M059J (cell line): ENCODE data around the gene ANXA5. TPM values are rescaled to one million over a fixed set of nuclear protein-coding genes. Genes with fewer than 3 reads are reported as not detected.

ENCODE experiments used
- DNase-seq: peaks from one replicate; pipeline ENCODE4 v3.0.0-alpha.2; 2012; ENCODE audit warnings: low read depth
- total RNA-seq: library from RNA; depleted of rRNA; stranded (reverse); fragments of >200 nt; shearing (Covaris generic); gene quantifications from 2 replicates; pipeline ENCODE4 v1.2.3, GENCODE V29; 2014; rRNA removed

ANXA5 gene
- total RNA-seq, 1 experiment from 2014 or later = 471 TPM

DNA sequence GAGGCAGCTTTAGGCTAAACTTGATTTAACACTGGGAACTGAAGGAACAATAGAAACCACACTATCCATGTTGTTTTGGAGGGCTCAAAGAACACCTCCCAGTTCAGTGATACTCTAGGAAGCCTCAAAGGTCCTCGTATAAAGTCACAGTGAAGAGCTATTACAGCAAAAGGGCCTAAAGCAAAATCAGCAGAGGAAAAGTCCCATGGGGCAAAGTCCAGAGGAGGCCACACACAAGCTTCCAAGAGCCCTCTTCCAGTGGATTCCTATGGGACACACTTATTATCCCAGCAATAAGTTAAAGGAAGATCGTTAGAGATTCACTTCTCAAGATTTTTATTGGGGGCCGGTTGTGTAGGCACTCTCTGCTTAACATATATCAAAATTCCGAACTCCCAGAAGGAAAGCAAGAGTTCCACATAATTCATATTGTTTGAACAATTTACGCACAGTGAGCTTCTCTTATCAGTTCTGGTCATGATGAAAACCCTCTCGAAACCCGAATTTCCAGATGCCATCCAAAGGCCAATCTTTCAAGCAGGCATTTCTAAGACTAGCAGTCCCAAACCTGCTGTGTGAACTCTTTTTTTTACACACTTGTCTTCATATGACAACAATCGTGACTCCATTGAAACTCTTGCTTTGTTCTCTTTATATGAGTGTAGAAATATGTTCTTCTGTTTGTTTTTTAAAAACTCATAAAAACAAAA, 53.7 kb downstream of the ANXA5 start:
- DNase-seq = no peak

GRCh38 chr4:121642292-121642691, 54.5 kb downstream of the ANXA5 start:
- DNase-seq = no peak

DNA sequence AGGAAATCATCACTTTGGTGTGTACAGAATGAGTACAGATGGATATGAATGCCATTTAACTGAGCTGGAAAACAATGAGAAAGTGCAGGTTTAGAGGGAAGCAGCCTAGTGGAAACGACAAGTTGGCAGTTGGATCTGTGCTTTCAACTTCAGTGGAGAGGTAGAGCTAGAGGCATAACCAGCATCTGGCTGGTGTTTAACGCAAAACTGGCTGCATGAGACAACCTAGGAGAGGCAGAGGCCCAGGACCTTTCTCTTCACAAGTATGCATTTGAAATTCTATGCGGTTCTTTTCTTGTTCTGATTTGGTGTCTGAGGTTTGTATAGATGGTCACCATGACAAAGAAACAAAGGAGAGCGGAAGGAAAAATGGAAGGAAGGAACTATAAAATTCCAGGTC, 63.1 kb downstream of the ANXA5 start:
- DNase-seq = peak; percentile 2

- DNase-seq = no peak
Measured at GRCh38 chr4:121632636-121633035, 64.1 kb downstream of the ANXA5 start.

Other genes starting within 250 kb of the ANXA5 start
- gene SMIM43, start 68.2 kb upstream of the ANXA5 start, total RNA-seq = 1.3 and 1.4 TPM in 2 replicates
- 45.7 and 47.6 TPM in 2 replicates for gene EXOSC9, start 104.3 kb upstream of the ANXA5 start, total RNA-seq
- 92.6 and 118 TPM in 2 replicates for gene CCNA2, start 126.9 kb upstream of the ANXA5 start, total RNA-seq
- gene BBS7, start 173.5 kb upstream of the ANXA5 start, total RNA-seq = 8.0 and 19.2 TPM in 2 replicates